ENCODE measurements around the gene PGBD5. TPM values are rescaled to one million over a fixed set of nuclear protein-coding genes. Genes with fewer than 3 reads are reported as not detected.
"Not testable (repeated sequence)": the region's sequence is repeated elsewhere in the genome, so short reads cannot be mapped to it uniquely, and the experiment has no call there.

The PGBD5 gene
- 0.19 and 0.51 TPM in 2 replicates for total RNA-seq

GRCh38 chr1:230426246-230427093 lies at the start of gene PGBD5:
Gene PGBD5, minus strand, starts transcription at chr1:230426332. Its CDS starts 404 bp downstream, at chr1:230425928.
- peak; percentile 69 for DNase-seq

GRCh38 chr1:230474924-230475323 lies 48.8 kb upstream of the PGBD5 start:
- DNase-seq = not testable (repeated sequence)

GRCh38 chr1:230470750-230471149 lies 44.6 kb upstream of the PGBD5 start:
- not testable (repeated sequence) for DNase-seq

- no peak for DNase-seq
Observed at GRCh38 chr1:230469271-230469670, 43.1 kb upstream of the PGBD5 start.

GRCh38 chr1:230465691-230466090 lies 39.6 kb upstream of the PGBD5 start:
- no peak for DNase-seq

- no peak for DNase-seq
Observed at GRCh38 chr1:230464671-230465070, 38.5 kb upstream of the PGBD5 start.

GRCh38 chr1:230463760-230464159 lies 37.6 kb upstream of the PGBD5 start:
- no peak for DNase-seq

GRCh38 chr1:230463326-230463725 lies 37.2 kb upstream of the PGBD5 start:
- no peak for DNase-seq

GRCh38 chr1:230459465-230459864 lies 33.3 kb upstream of the PGBD5 start:
- no peak for DNase-seq

GRCh38 chr1:230458509-230458908 lies 32.4 kb upstream of the PGBD5 start:
- DNase-seq = no peak

- DNase-seq = no peak
Observed at GRCh38 chr1:230456478-230456877, 30.3 kb upstream of the PGBD5 start.

- no peak for DNase-seq
Observed at GRCh38 chr1:230455291-230455690, 29.2 kb upstream of the PGBD5 start.

GRCh38 chr1:230453377-230453776 lies 27.2 kb upstream of the PGBD5 start:
- DNase-seq = no peak

GRCh38 chr1:230441183-230442029 lies 15.3 kb upstream of the PGBD5 start:
- DNase-seq = no peak

- DNase-seq = no peak
Observed at GRCh38 chr1:230435108-230435507, 9.0 kb upstream of the PGBD5 start.

- DNase-seq = no peak
Observed at GRCh38 chr1:230431527-230431926, 5.4 kb upstream of the PGBD5 start.

GRCh38 chr1:230430499-230430898 lies 4.4 kb upstream of the PGBD5 start:
- no peak for DNase-seq

GRCh38 chr1:230429067-230429735 lies 3.1 kb upstream of the PGBD5 start:
- DNase-seq = no peak

- DNase-seq = no peak
Observed at GRCh38 chr1:230427981-230428380, 1.8 kb upstream of the PGBD5 start.

GRCh38 chr1:230427094-230427876 lies 1.2 kb upstream of the PGBD5 start:
- DNase-seq = no peak

GRCh38 chr1:230425252-230426091 lies 660 bp downstream of the PGBD5 start:
- peak; percentile 19 for DNase-seq
